ENCODE data around the gene SELENOW. TPM values are rescaled to one million over a fixed set of nuclear protein-coding genes. Genes with fewer than 3 reads are reported as not detected.

The SELENOW gene
- total RNA-seq, 2 experiments from 2014 or later: 105 to 106 TPM

GRCh38 chr19:47752440-47753211 is 25.9 kb upstream of the SELENOW start:
- peaks cover 18% of the 10 kb centered on the region for H3K4me1 Mint-ChIP-seq (ENCODE audit: low read depth)
- ATAC-seq: no peak
- no peaks in the 10 kb centered on the region for H3K9me3 Mint-ChIP-seq
- ChIA-PET CTCF (interaction anchor here (1.4 kb wide), 1 partner anchor 40 kb away, joined by 5 read pairs; the partner anchor contains the start of gene EHD2), POLR2A (interaction anchor here (0.9 to 2.4 kb wide), 6 partner anchors 8 to 26 kb away, joined by 3 to 11 read pairs (median 4); partner anchors contain the start of gene SELENOW)
- TF ChIP-seq CTCF (IDR thresholded peaks at IDR 0.05): no peak
- DNase-seq: no peak
- H3K27ac Mint-ChIP-seq: peak overlapping the region; percentile 26
- no peaks in the 10 kb centered on the region for H3K27me3 Mint-ChIP-seq
- intact Hi-C loops (cut with micrococcal nuclease): no loop called here
- no peak overlapping the region for H3K4me3 Mint-ChIP-seq
- peaks cover 59% of the 10 kb centered on the region for H3K36me3 Mint-ChIP-seq (ENCODE audit: low read depth)

GRCh38 chr19:47754206-47755064 is 24.1 kb upstream of the SELENOW start:
- Mint-ChIP-seq H3K4me1 (ENCODE audit: low read depth) (peaks cover 6% of the 10 kb centered on the region), H3K9me3 (no peaks in the 10 kb centered on the region), H3K4me3 (no peak overlapping the region), H3K27me3 (no peaks in the 10 kb centered on the region), H3K27ac (peak overlapping the region; percentile 36), H3K36me3 (ENCODE audit: low read depth) (peaks cover 63% of the 10 kb centered on the region)
- no peak for TF ChIP-seq CTCF (IDR thresholded peaks at IDR 0.05)
- ChIA-PET CTCF (interaction anchor here (1.1 kb wide), 1 partner anchor 42 kb away, joined by 3 read pairs; the partner anchor contains the start of gene EHD2), POLR2A (interaction anchor here (0.6 to 8.2 kb wide), 3 partner anchors 8 to 12 kb away, joined by 3 to 69 read pairs (median 4); partner anchors contain the start of gene NOP53)
- intact Hi-C loops (cut with micrococcal nuclease): no loop called here
- DNase-seq (no peak), ATAC-seq (no peak)

- no peaks in the 10 kb centered on the region for H3K9me3 Mint-ChIP-seq
- intact Hi-C loops (cut with micrococcal nuclease): no loop called here
- no peak overlapping the region for H3K4me3 Mint-ChIP-seq
- peaks cover 3% of the 10 kb centered on the region for H3K4me1 Mint-ChIP-seq (ENCODE audit: low read depth)
- no peaks in the 10 kb centered on the region for H3K27me3 Mint-ChIP-seq
- H3K36me3 Mint-ChIP-seq (ENCODE audit: low read depth): peaks cover 62% of the 10 kb centered on the region
- DNase-seq: no peak
- ChIA-PET POLR2A (interaction anchor here (0.6 to 8.2 kb wide), 3 partner anchors 8 to 18 kb away, joined by 3 to 69 read pairs (median 7); partner anchors contain the start of gene NOP53), CTCF (no interaction called here)
- ATAC-seq: no peak
- no peak for TF ChIP-seq CTCF (IDR thresholded peaks at IDR 0.05)
- no peak overlapping the region for H3K27ac Mint-ChIP-seq
Observed at GRCh38 chr19:47755065-47755761, 23.3 kb upstream of the SELENOW start.

- ChIA-PET CTCF (interaction anchor here (0.6 to 0.9 kb wide), 2 partner anchors 35 to 56 kb away, joined by 3 read pairs; no protein-coding TSS in a partner anchor), POLR2A (interaction anchor here (2.0 to 8.2 kb wide), 2 partner anchors 9 to 17 kb away, joined by 7 to 69 read pairs; partner anchors contain the start of gene NOP53)
- H3K36me3 Mint-ChIP-seq (ENCODE audit: low read depth): peaks cover 60% of the 10 kb centered on the region
Observed at GRCh38 chr19:47755762-47756626, 22.5 kb upstream of the SELENOW start.

More at GRCh38 chr19:47755762-47756626, 22.5 kb upstream of the SELENOW start:
- no peaks in the 10 kb centered on the region for H3K4me1 Mint-ChIP-seq (ENCODE audit: low read depth)
- no peaks in the 10 kb centered on the region for H3K9me3 Mint-ChIP-seq
- no peak overlapping the region for H3K27ac Mint-ChIP-seq
- TF ChIP-seq CTCF (IDR thresholded peaks at IDR 0.05): no peak
- H3K4me3 Mint-ChIP-seq: no peak overlapping the region
- intact Hi-C loops (cut with micrococcal nuclease): no loop called here
- DNase-seq: no peak
- no peak for ATAC-seq
- no peaks in the 10 kb centered on the region for H3K27me3 Mint-ChIP-seq

Data from activated CD8-positive, alpha-beta T cell treated with anti-CD3 and anti-CD28 coated beads for 36 hours (primary cell).